ENCODE measurements around the gene ZNF691.
"Not testable (repeated sequence)": the region's sequence is repeated elsewhere in the genome, so short reads cannot be mapped to it uniquely, and the experiment has no call there.

The ZNF691 gene

GRCh38 chr1:42846257-42847110 is at the start of gene ZNF691:
ZNF691 (plus strand) TSS chr1:42846613; CDS start chr1:42849659, 3,046 bp downstream.
- Histone ChIP-seq H3K27ac (ENCODE audit: low read depth, low read length) (peak within 1 kb of the TSS; percentile 57), H3K9me3 (ENCODE audit: low read length) (no peaks in the 10 kb centered on the region), H3K9ac (ENCODE audit: low read length) (peak within 1 kb of the TSS; percentile 50), H3K36me3 (ENCODE audit: insufficient read depth, low read length) (peaks cover 18% of the 10 kb centered on the region), H3K27me3 (ENCODE audit: control insufficient read depth in 1 of 2, insufficient read depth in 2 of 2, low read length in 2 of 2) (no peaks in the 10 kb centered on the region), H3K4me3 (ENCODE audit: low read depth in 1 of 2, low read length in 2 of 2) (peak within 1 kb of the TSS; percentile 82 to 86), H3K4me1 (ENCODE audit: insufficient read depth, low read length) (peaks cover 13% of the 10 kb centered on the region)

GRCh38 chr1:42797414-42797813 is 49.0 kb upstream of the ZNF691 start:
- Histone ChIP-seq H3K4me1 (ENCODE audit: insufficient read depth, low read length) (no peaks in the 10 kb centered on the region), H3K36me3 (ENCODE audit: insufficient read depth, low read length) (no peaks in the 10 kb centered on the region), H3K27ac (ENCODE audit: low read depth, low read length) (no peak overlapping the region), H3K9me3 (ENCODE audit: low read length) (no peaks in the 10 kb centered on the region), H3K27me3 (ENCODE audit: control insufficient read depth in 1 of 2, insufficient read depth in 2 of 2, low read length in 2 of 2) (no peaks in the 10 kb centered on the region), H3K4me3 (ENCODE audit: low read depth in 1 of 2, low read length in 2 of 2) (no peak overlapping the region), H3K9ac (ENCODE audit: low read length) (no peak overlapping the region)

- Histone ChIP-seq H3K4me1 (ENCODE audit: insufficient read depth, low read length) (no peaks in the 10 kb centered on the region), H3K27me3 (ENCODE audit: control insufficient read depth in 1 of 2, insufficient read depth in 2 of 2, low read length in 2 of 2) (no peaks in the 10 kb centered on the region), H3K27ac (ENCODE audit: low read depth, low read length) (no peak overlapping the region), H3K9me3 (ENCODE audit: low read length) (no peaks in the 10 kb centered on the region), H3K36me3 (ENCODE audit: insufficient read depth, low read length) (no peaks in the 10 kb centered on the region), H3K9ac (ENCODE audit: low read length) (no peak overlapping the region), H3K4me3 (ENCODE audit: low read depth in 1 of 2, low read length in 2 of 2) (no peak overlapping the region)
These were observed 48.4 kb upstream of the ZNF691 start for GRCh38 chr1:42797979-42798378.

GRCh38 chr1:42801832-42802473 is 44.5 kb upstream of the ZNF691 start:
- H3K4me1 ChIP-seq (ENCODE audit: insufficient read depth, low read length) = no peaks in the 10 kb centered on the region
- no peaks in the 10 kb centered on the region for H3K27me3 ChIP-seq (ENCODE audit: control insufficient read depth in 1 of 2, insufficient read depth in 2 of 2, low read length in 2 of 2)
- no peak overlapping the region for H3K4me3 ChIP-seq (ENCODE audit: low read depth in 1 of 2, low read length in 2 of 2)
- H3K27ac ChIP-seq (ENCODE audit: low read depth, low read length) = no peak overlapping the region
- H3K36me3 ChIP-seq (ENCODE audit: insufficient read depth, low read length) = peaks cover 8% of the 10 kb centered on the region
- H3K9ac ChIP-seq (ENCODE audit: low read length) = no peak overlapping the region
- no peaks in the 10 kb centered on the region for H3K9me3 ChIP-seq (ENCODE audit: low read length)

GRCh38 chr1:42806171-42806570 is 40.2 kb upstream of the ZNF691 start:
- H3K4me1 ChIP-seq (ENCODE audit: insufficient read depth, low read length) = no peaks in the 10 kb centered on the region
- no peak overlapping the region for H3K9ac ChIP-seq (ENCODE audit: low read length)
- H3K27me3 ChIP-seq (ENCODE audit: control insufficient read depth in 1 of 2, insufficient read depth in 2 of 2, low read length in 2 of 2) = no peaks in the 10 kb centered on the region
- H3K36me3 ChIP-seq (ENCODE audit: insufficient read depth, low read length) = peaks cover 8% of the 10 kb centered on the region
- H3K9me3 ChIP-seq (ENCODE audit: low read length) = no peaks in the 10 kb centered on the region
- no peak overlapping the region for H3K4me3 ChIP-seq (ENCODE audit: low read depth in 1 of 2, low read length in 2 of 2)
- H3K27ac ChIP-seq (ENCODE audit: low read depth, low read length) = no peak overlapping the region

GRCh38 chr1:42806593-42806992 is 39.8 kb upstream of the ZNF691 start:
- Histone ChIP-seq H3K27me3 (ENCODE audit: control insufficient read depth in 1 of 2, insufficient read depth in 2 of 2, low read length in 2 of 2) (no peaks in the 10 kb centered on the region), H3K4me3 (ENCODE audit: low read depth in 1 of 2, low read length in 2 of 2) (no peak overlapping the region), H3K9ac (ENCODE audit: low read length) (no peak overlapping the region), H3K9me3 (ENCODE audit: low read length) (no peaks in the 10 kb centered on the region), H3K36me3 (ENCODE audit: insufficient read depth, low read length) (peaks cover 8% of the 10 kb centered on the region), H3K27ac (ENCODE audit: low read depth, low read length) (no peak overlapping the region), H3K4me1 (ENCODE audit: insufficient read depth, low read length) (no peaks in the 10 kb centered on the region)

- Histone ChIP-seq H3K9ac (ENCODE audit: low read length) (no peak overlapping the region), H3K9me3 (ENCODE audit: low read length) (no peaks in the 10 kb centered on the region), H3K27ac (ENCODE audit: low read depth, low read length) (no peak overlapping the region), H3K36me3 (ENCODE audit: insufficient read depth, low read length) (peaks cover 8% of the 10 kb centered on the region), H3K4me3 (ENCODE audit: low read depth in 1 of 2, low read length in 2 of 2) (no peak overlapping the region), H3K27me3 (ENCODE audit: control insufficient read depth in 1 of 2, insufficient read depth in 2 of 2, low read length in 2 of 2) (no peaks in the 10 kb centered on the region), H3K4me1 (ENCODE audit: insufficient read depth, low read length) (no peaks in the 10 kb centered on the region)
These were observed 39.3 kb upstream of the ZNF691 start for GRCh38 chr1:42807056-42807668.

GRCh38 chr1:42814815-42815214 is 31.6 kb upstream of the ZNF691 start:
- not testable (repeated sequence) for H3K9ac ChIP-seq (ENCODE audit: low read length); H3K4me1 ChIP-seq (ENCODE audit: insufficient read depth, low read length); H3K4me3 ChIP-seq (ENCODE audit: low read depth in 1 of 2, low read length in 2 of 2); H3K36me3 ChIP-seq (ENCODE audit: insufficient read depth, low read length); H3K9me3 ChIP-seq (ENCODE audit: low read length); H3K27ac ChIP-seq (ENCODE audit: low read depth, low read length); H3K27me3 ChIP-seq (ENCODE audit: control insufficient read depth in 1 of 2, insufficient read depth in 2 of 2, low read length in 2 of 2)

GRCh38 chr1:42815941-42816584 is 30.4 kb upstream of the ZNF691 start:
- H3K27ac ChIP-seq (ENCODE audit: low read depth, low read length) = peak overlapping the region; percentile 89
- no peaks in the 10 kb centered on the region for H3K27me3 ChIP-seq (ENCODE audit: control insufficient read depth in 1 of 2, insufficient read depth in 2 of 2, low read length in 2 of 2)

GRCh38 chr1:42816585-42817439 is 29.6 kb upstream of the ZNF691 start, which contains the start of the genes ERMAP and SVBP:
ERMAP (plus strand) TSS chr1:42817122; CDS start chr1:42830449, 13,327 bp downstream.
SVBP (minus strand) TSS chr1:42817397; CDS start chr1:42816544, 853 bp downstream.
- peak within 1 kb of the TSS; percentile 81 for H3K9ac ChIP-seq (ENCODE audit: low read length)
- H3K27me3 ChIP-seq (ENCODE audit: control insufficient read depth in 1 of 2, insufficient read depth in 2 of 2, low read length in 2 of 2) = no peaks in the 10 kb centered on the region
- peaks cover 9% of the 10 kb centered on the region for H3K4me1 ChIP-seq (ENCODE audit: insufficient read depth, low read length)
- peak within 1 kb of the TSS; percentile 71 to 96 for H3K4me3 ChIP-seq (ENCODE audit: low read depth in 1 of 2, low read length in 2 of 2)
- peak within 1 kb of the TSS; percentile 89 for H3K27ac ChIP-seq (ENCODE audit: low read depth, low read length)
- no peaks in the 10 kb centered on the region for H3K9me3 ChIP-seq (ENCODE audit: low read length)
- no peaks in the 10 kb centered on the region for H3K36me3 ChIP-seq (ENCODE audit: insufficient read depth, low read length)

More at GRCh38 chr1:42815941-42816584, 30.4 kb upstream of the ZNF691 start:
- Histone ChIP-seq H3K4me1 (ENCODE audit: insufficient read depth, low read length) (peaks cover 9% of the 10 kb centered on the region), H3K36me3 (ENCODE audit: insufficient read depth, low read length) (no peaks in the 10 kb centered on the region), H3K9me3 (ENCODE audit: low read length) (no peaks in the 10 kb centered on the region), H3K9ac (ENCODE audit: low read length) (peak overlapping the region; percentile 81), H3K4me3 (ENCODE audit: low read depth in 1 of 2, low read length in 2 of 2) (peak overlapping the region; percentile 52 to 71)

Measured in muscle layer of colon (tissue), 2 donors.